GM12878 (cell line): ENCODE measurements around the gene HSPB1. TPM values are rescaled to one million over a fixed set of nuclear protein-coding genes. Genes with fewer than 3 reads are reported as not detected.

Experiments used
- ATAC-seq: fragments of 200-7000 bp; cut with Tn5 transposase; 3 replicates; pipeline ENCODE4 v1.9.1; 2020; ENCODE audit warnings: mild to moderate bottlenecking, moderate library complexity
- BruUV-seq: library from RNA; stranded (reverse); fragments of 400-500 nt; replicated peaks from 2 replicates; lab custom pipeline; 2021; lab: Mats Ljungman, UMichigan
- CTCF ChIA-PET: fragments of 300-600 bp; sonication (Branson Sonifier 250); formaldehyde crosslinking; extraction: SDS; loops from one replicate; lab custom pipeline; 2021; ENCODE audit warnings: inconsistent platforms; lab: Yijun Ruan, JAX
- POLR2A ChIA-PET: fragments of 350-600 bp; formaldehyde crosslinking; extraction: SDS; loops from one replicate; lab custom pipeline; 2021; ENCODE audit warnings: inconsistent platforms; lab: Charles Lee
- RAD21 ChIA-PET: fragments of 300-600 bp; sonication (Branson Sonifier 250); formaldehyde crosslinking; loops from one replicate; lab custom pipeline; 2023; ENCODE audit warnings: antibody characterized with exemption; ENCODE audit not compliant: unreplicated experiment; lab: Charles Lee
- SMC1A ChIA-PET: fragments of 300-600 bp; sonication (Branson Sonifier 250); formaldehyde crosslinking; loops from one replicate; lab custom pipeline; 2023; ENCODE audit not compliant: unreplicated experiment, uncharacterized antibody; lab: Charles Lee
- DNase-seq: peaks from one replicate; pipeline ENCODE4 v3.0.0-alpha.2; 2011; ENCODE audit warnings: low read depth, low spot score
- FAIRE-seq: peaks from 3 replicates; lab custom pipeline; 2011; peaks lifted over from hg19 to GRCh38; lab: Jason Lieb, UNC
- H2AFZ ChIP-seq: 2 replicates; pipeline ENCODE4 v1.6.0; 2011; ENCODE audit warnings: low read depth, low read length, control low read depth; ENCODE audit not compliant: control insufficient read depth
- H3K27ac ChIP-seq: 2 replicates; pipeline ENCODE4 v1.5.1; 2011; ENCODE audit warnings: control low read depth; ENCODE audit not compliant: control insufficient read depth, insufficient read depth
- H3K27me3 ChIP-seq, 2 experiments: replicated peaks in 1 of 2; 2 replicates each; pipeline versions ENCODE4 v1.6.0 to v1.6.1; 2011; ENCODE audit warnings: low read length in 1 of 2; ENCODE audit not compliant: control insufficient read depth in 2 of 2, insufficient read depth in 2 of 2
- H3K36me3 ChIP-seq, 2 experiments: 2 replicates each; pipeline ENCODE4 v1.5.1; 2011; ENCODE audit warnings: low read length in 1 of 2; ENCODE audit not compliant: control insufficient read depth in 2 of 2, insufficient read depth in 2 of 2
- H3K4me1 ChIP-seq: 2 replicates; pipeline ENCODE4 v1.6.1; 2011; ENCODE audit warnings: mild to moderate bottlenecking, low read length, moderate library complexity, mixed read lengths; ENCODE audit not compliant: control insufficient read depth, insufficient read depth
- H3K4me2 ChIP-seq: 2 replicates; pipeline ENCODE4 v1.6.0; 2011; ENCODE audit warnings: control low read depth; ENCODE audit not compliant: control insufficient read depth, insufficient read depth
- H3K4me3 ChIP-seq: fragments of 200-600 bp; sonication (generic); 2 replicates; pipeline ENCODE4 v1.5.1; 2016
- H3K79me2 ChIP-seq: 2 replicates; pipeline ENCODE4 v1.6.0; 2011; ENCODE audit warnings: low read length; ENCODE audit not compliant: control insufficient read depth, insufficient read depth
- H3K9ac ChIP-seq: 2 replicates; pipeline ENCODE4 v1.8.0; 2011; ENCODE audit warnings: low read length, control low read depth, mixed read lengths; ENCODE audit not compliant: control insufficient read depth, insufficient read depth
- H3K9me3 ChIP-seq: replicated peaks from 3 replicates; pipeline ENCODE4 v1.5.1; 2011; ENCODE audit warnings: mild to moderate bottlenecking, low read length; ENCODE audit not compliant: control insufficient read depth, insufficient read depth
- H4K20me1 ChIP-seq: 2 replicates; pipeline ENCODE4 v1.6.0; 2011; ENCODE audit not compliant: control insufficient read depth, insufficient read depth
- EED ChIP-seq: sonication (generic); IDR thresholded peaks from 2 replicates; pipeline ENCODE4 v1.6.1; 2016; ENCODE audit warnings: antibody characterized with exemption, low read depth
- FOS ChIP-seq: IDR thresholded peaks from 3 replicates; pipeline ENCODE4 v1.6.1; 2011; ENCODE audit warnings: borderline replicate concordance; ENCODE audit not compliant: insufficient read length; ENCODE audit errors: extremely low read depth
- JUND ChIP-seq: IDR thresholded peaks from 2 replicates; pipeline ENCODE4 v1.6.1; 2012; ENCODE audit warnings: low read depth, mild to moderate bottlenecking, low read length, improper control_type of control experiment, moderate library complexity
- NFYA ChIP-seq: IDR thresholded peaks from 2 replicates; pipeline ENCODE4 v1.6.1; 2011; ENCODE audit warnings: low read depth, mild to moderate bottlenecking, low read length, improper control_type of control experiment, borderline replicate concordance
- NR2C1 ChIP-seq: fragments of 450-650 bp; IDR thresholded peaks from 2 replicates; pipeline ENCODE4 v1.6.1; 2017; ENCODE audit warnings: antibody characterized with exemption, mild to moderate bottlenecking, moderate library complexity
- SRF ChIP-seq, 2 experiments: IDR thresholded peaks; 2 replicates each; pipeline ENCODE4 v1.6.1; 2011; ENCODE audit warnings: low read depth in 2 of 2, low read length in 2 of 2, mild to moderate bottlenecking in 1 of 2, moderate library complexity in 1 of 2
- WGBS: methylation state at CpG from one replicate; pipeline ENCODE4 v1.1.6; 2016; ENCODE audit warnings: low lambda C conversion rate; ENCODE audit not compliant: insufficient replicate concordance, insufficient coverage; ENCODE audit errors: missing lambda C conversion rate; 5-methylcytosine and 5-hydroxymethylcytosine counted together
- in situ Hi-C: fragments of 300-500 bp; cut with MboI; formaldehyde crosslinking; loops from 9 replicates; pipeline ENCODE4 v1.14.3; 2018; ENCODE audit warnings: mixed read lengths
- intact Hi-C: fragments of 100-400 bp; cut with micrococcal nuclease; formaldehyde crosslinking; loops from one replicate; pipeline ENCODE4 v1.14.2; 2022; ENCODE audit not compliant: unreplicated experiment
- polyA plus RNA-seq, 11 experiments: library from polyadenylated mRNA; depleted of rRNA in 4 of 11; unstranded in 6 of 11; stranded (reverse) in 5 of 11; fragments of >200 nt; fragmentation: Nextera tagmentation in 4 of 11; fragmentation: Illumina TruSeq in 1 of 11; extraction: Ambion mirVana in 4 of 11; extraction: Trizol in 1 of 11; gene quantifications; 1 replicate in 1 of 11; 2 replicates in 10 of 11; pipeline versions ENCODE4 v1.2.1 to v1.2.3, GENCODE V29; 2011 to 2016; ENCODE audit warnings: inconsistent platforms in 2 of 11, missing spikeins in 2 of 11, low read depth in 1 of 11
- total RNA-seq, 4 experiments: library from RNA; depleted of rRNA in 3 of 4; stranded (reverse); fragments of >200 nt in 3 of 4; fragmentation: Illumina TruSeq in 1 of 4; extraction: Trizol in 1 of 4; gene quantifications; 2 replicates each; pipeline versions ENCODE4 v1.2.1 to v1.2.3, GENCODE V29; 2013 to 2021
- TF ChIP-seq, protein P1 (sequence below): fragments of 450-650 bp; IDR thresholded peaks from 2 replicates; pipeline ENCODE4 v1.6.1; 2017; ENCODE audit warnings: mild to moderate bottlenecking, moderate library complexity
- TF ChIP-seq, protein P2 (sequence below): IDR thresholded peaks from 2 replicates; pipeline ENCODE4 v1.6.1; 2011; ENCODE audit warnings: borderline replicate concordance, low read depth, mild to moderate bottlenecking, moderate library complexity, low read length; ENCODE audit not compliant: insufficient read depth, poor library complexity, severe bottlenecking
- TF ChIP-seq, protein P3 (sequence below): fragments of 450-650 bp; formaldehyde crosslinking; IDR thresholded peaks from 2 replicates; pipeline ENCODE4 v1.4.0; 2020; ENCODE audit warnings: mild to moderate bottlenecking, moderate library complexity
- TF ChIP-seq, protein P4 (sequence below): IDR thresholded peaks from 2 replicates; pipeline ENCODE4 v1.6.1; 2012; ENCODE audit warnings: mild to moderate bottlenecking, low read depth, low read length

HSPB1 gene
- total and polyA plus RNA-seq, 10 of the 15 experiments (the other 5 are each of a cell fraction or from before 2014, with no cell fraction given), result 13.7 to 297 (median 62.0) TPM

DNA sequence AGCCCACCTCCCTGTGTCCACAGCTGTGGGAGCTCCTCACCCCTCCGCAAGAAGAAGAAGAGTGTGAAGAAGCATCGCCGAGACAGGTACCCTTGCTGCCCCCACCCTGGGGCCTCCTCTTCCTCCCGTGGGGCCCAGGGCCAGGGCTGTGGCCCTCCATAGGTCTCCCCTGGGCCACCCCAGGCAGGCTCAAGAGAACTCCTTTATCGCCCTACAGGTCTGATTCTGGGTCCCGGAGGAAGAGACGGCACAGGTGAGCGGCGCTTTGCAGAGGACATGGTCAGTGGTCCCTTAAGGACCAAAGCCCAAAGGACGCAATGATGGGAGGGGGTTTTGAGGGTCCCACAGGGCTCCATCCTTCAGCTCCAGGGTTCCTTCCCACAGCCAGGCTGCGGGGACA is 41.1 kb upstream of the HSPB1 start:
- FAIRE-seq (no peak), ATAC-seq (no peak), DNase-seq (no peak)
- Histone ChIP-seq H3K4me3 (no peak overlapping the region), H3K9me3 (no peaks in the 10 kb centered on the region), H3K79me2 (no peaks in the 10 kb centered on the region), H4K20me1 (no peaks in the 10 kb centered on the region), H3K9ac (no peak overlapping the region), H2AFZ (no peak overlapping the region), H3K36me3 (no peaks in the 10 kb centered on the region), H3K4me1 (no peaks in the 10 kb centered on the region), H3K27me3 (no peaks in the 10 kb centered on the region; a peak in 1 of 4 replicates), H3K4me2 (no peak overlapping the region), H3K27ac (no peak overlapping the region)
- 52% methylated on average over 10 of the region's 11 CpGs for WGBS
- ChIA-PET RAD21 (interaction anchor here (3.0 kb wide), 1 partner anchor 83 kb away, joined by 23 read pairs; no protein-coding TSS in a partner anchor), SMC1A (interaction anchor here (0.6 kb wide), 1 partner anchor 31 kb away, joined by 3 read pairs; no protein-coding TSS in a partner anchor), POLR2A (interaction anchor here (0.5 kb wide), 1 partner anchor 103 kb away, joined by 4 read pairs; no protein-coding TSS in a partner anchor), CTCF (interaction anchor here (2.0 to 4.5 kb wide), 2 partner anchors 14 to 83 kb away, joined by 23 to 44 read pairs; no protein-coding TSS in a partner anchor)
- intact Hi-C loops (no loop called here), in situ Hi-C loops (no loop called here)
- no TSS peak for BruUV-seq
- no peak for TF ChIP-seq NFYA
- TF ChIP-seq NR2C1, result no peak
- TF ChIP-seq FOS, result no peak
- TF ChIP-seq EED, result no peak
- TF ChIP-seq, protein P1, sequence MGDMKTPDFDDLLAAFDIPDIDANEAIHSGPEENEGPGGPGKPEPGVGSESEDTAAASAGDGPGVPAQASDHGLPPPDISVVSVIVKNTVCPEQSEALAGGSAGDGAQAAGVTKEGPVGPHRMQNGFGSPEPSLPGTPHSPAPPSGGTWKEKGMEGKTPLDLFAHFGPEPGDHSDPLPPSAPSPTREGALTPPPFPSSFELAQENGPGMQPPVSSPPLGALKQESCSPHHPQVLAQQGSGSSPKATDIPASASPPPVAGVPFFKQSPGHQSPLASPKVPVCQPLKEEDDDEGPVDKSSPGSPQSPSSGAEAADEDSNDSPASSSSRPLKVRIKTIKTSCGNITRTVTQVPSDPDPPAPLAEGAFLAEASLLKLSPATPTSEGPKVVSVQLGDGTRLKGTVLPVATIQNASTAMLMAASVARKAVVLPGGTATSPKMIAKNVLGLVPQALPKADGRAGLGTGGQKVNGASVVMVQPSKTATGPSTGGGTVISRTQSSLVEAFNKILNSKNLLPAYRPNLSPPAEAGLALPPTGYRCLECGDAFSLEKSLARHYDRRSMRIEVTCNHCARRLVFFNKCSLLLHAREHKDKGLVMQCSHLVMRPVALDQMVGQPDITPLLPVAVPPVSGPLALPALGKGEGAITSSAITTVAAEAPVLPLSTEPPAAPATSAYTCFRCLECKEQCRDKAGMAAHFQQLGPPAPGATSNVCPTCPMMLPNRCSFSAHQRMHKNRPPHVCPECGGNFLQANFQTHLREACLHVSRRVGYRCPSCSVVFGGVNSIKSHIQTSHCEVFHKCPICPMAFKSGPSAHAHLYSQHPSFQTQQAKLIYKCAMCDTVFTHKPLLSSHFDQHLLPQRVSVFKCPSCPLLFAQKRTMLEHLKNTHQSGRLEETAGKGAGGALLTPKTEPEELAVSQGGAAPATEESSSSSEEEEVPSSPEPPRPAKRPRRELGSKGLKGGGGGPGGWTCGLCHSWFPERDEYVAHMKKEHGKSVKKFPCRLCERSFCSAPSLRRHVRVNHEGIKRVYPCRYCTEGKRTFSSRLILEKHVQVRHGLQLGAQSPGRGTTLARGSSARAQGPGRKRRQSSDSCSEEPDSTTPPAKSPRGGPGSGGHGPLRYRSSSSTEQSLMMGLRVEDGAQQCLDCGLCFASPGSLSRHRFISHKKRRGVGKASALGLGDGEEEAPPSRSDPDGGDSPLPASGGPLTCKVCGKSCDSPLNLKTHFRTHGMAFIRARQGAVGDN, result no peak
- TF ChIP-seq, protein P2, sequence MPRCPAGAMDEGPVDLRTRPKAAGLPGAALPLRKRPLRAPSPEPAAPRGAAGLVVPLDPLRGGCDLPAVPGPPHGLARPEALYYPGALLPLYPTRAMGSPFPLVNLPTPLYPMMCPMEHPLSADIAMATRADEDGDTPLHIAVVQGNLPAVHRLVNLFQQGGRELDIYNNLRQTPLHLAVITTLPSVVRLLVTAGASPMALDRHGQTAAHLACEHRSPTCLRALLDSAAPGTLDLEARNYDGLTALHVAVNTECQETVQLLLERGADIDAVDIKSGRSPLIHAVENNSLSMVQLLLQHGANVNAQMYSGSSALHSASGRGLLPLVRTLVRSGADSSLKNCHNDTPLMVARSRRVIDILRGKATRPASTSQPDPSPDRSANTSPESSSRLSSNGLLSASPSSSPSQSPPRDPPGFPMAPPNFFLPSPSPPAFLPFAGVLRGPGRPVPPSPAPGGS, result no peak
- TF ChIP-seq, protein P3, sequence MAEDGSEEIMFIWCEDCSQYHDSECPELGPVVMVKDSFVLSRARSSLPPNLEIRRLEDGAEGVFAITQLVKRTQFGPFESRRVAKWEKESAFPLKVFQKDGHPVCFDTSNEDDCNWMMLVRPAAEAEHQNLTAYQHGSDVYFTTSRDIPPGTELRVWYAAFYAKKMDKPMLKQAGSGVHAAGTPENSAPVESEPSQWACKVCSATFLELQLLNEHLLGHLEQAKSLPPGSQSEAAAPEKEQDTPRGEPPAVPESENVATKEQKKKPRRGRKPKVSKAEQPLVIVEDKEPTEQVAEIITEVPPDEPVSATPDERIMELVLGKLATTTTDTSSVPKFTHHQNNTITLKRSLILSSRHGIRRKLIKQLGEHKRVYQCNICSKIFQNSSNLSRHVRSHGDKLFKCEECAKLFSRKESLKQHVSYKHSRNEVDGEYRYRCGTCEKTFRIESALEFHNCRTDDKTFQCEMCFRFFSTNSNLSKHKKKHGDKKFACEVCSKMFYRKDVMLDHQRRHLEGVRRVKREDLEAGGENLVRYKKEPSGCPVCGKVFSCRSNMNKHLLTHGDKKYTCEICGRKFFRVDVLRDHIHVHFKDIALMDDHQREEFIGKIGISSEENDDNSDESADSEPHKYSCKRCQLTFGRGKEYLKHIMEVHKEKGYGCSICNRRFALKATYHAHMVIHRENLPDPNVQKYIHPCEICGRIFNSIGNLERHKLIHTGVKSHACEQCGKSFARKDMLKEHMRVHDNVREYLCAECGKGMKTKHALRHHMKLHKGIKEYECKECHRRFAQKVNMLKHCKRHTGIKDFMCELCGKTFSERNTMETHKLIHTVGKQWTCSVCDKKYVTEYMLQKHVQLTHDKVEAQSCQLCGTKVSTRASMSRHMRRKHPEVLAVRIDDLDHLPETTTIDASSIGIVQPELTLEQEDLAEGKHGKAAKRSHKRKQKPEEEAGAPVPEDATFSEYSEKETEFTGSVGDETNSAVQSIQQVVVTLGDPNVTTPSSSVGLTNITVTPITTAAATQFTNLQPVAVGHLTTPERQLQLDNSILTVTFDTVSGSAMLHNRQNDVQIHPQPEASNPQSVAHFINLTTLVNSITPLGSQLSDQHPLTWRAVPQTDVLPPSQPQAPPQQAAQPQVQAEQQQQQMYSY (CRISPR knock-in tag), result no peak
- TF ChIP-seq, protein P4, sequence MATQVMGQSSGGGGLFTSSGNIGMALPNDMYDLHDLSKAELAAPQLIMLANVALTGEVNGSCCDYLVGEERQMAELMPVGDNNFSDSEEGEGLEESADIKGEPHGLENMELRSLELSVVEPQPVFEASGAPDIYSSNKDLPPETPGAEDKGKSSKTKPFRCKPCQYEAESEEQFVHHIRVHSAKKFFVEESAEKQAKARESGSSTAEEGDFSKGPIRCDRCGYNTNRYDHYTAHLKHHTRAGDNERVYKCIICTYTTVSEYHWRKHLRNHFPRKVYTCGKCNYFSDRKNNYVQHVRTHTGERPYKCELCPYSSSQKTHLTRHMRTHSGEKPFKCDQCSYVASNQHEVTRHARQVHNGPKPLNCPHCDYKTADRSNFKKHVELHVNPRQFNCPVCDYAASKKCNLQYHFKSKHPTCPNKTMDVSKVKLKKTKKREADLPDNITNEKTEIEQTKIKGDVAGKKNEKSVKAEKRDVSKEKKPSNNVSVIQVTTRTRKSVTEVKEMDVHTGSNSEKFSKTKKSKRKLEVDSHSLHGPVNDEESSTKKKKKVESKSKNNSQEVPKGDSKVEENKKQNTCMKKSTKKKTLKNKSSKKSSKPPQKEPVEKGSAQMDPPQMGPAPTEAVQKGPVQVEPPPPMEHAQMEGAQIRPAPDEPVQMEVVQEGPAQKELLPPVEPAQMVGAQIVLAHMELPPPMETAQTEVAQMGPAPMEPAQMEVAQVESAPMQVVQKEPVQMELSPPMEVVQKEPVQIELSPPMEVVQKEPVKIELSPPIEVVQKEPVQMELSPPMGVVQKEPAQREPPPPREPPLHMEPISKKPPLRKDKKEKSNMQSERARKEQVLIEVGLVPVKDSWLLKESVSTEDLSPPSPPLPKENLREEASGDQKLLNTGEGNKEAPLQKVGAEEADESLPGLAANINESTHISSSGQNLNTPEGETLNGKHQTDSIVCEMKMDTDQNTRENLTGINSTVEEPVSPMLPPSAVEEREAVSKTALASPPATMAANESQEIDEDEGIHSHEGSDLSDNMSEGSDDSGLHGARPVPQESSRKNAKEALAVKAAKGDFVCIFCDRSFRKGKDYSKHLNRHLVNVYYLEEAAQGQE, result no peak
- no peak for TF ChIP-seq SRF (IDR thresholded peaks at IDR 0.05; ENCODE audit: low read depth in 2 of 2, low read length in 2 of 2)
- no peak for TF ChIP-seq JUND
